GM18870 (cell line): ENCODE measurements around the gene RAET1E.
"Not testable (repeated sequence)": the region's sequence is repeated elsewhere in the genome, so short reads cannot be mapped to it uniquely, and the experiment has no call there.

ENCODE experiments used
- ATAC-seq: cut with Tn5 transposase; IDR thresholded peaks from one replicate; pipeline ENCODE4 v1.9.1; 2021; ENCODE audit warnings: moderate library complexity; ENCODE audit not compliant: unreplicated experiment

Gene RAET1E

DNA sequence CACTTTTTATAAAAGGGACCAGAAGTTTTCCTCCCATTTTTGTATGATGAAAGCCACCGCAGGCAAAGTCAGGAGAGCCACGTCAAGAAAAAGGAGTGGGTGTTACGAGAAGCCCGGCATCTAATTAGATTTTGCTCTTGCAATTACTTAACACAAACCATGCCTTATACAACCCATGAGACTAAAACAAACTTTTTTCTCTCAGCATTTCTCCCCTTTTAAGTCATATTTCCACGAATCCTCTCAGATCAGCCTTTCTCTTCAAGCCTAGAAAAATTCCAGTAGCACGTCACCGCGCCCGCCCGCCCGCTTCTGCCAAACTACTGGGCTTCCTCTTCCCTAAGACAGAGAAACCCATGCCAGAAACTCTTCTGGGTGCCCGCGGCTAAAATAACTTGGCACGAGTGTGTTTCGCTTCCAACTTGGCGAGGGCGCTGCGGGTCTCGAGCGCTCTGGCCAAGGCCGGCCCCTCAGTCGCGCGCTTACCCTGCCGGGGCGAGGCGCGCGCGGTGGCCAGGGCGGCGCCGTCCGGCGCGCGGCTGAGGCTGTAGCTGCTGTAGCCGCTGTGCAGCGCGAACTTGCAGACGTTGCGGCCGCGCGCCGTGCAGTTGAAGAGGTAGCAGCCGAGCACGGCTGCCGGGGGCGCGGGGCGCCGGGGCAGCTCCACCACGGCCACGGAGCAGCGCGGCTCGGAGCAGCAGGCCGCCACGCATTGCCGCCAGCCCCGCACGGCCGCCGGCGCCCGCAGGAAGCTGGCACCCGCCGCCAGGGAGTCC lies 34.8 kb downstream of the RAET1E start:
- ATAC-seq = no peak

DNA sequence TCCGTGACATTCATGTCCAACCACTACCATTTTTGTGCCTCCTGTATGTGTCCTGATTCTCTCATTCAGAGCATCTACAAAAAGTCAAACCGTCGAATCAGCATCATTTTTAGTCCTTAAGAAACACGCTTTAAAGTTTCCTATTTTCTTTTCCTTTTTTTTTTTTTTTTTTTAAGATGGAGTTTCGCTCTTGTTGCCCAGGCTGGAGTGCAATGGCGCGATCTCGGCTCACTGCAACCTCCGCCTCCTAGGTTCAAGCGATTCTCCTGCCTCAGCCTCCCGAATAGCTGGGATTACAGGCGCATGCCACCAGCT lies 35.5 kb downstream of the RAET1E start:
- ATAC-seq = not testable (repeated sequence)

- no peak for ATAC-seq
Measured at GRCh38 chr6:149861603-149862423, 36.1 kb downstream of the RAET1E start.

- no peak for ATAC-seq
Measured at GRCh38 chr6:149860834-149861602, 36.9 kb downstream of the RAET1E start.

GRCh38 chr6:149860513-149860833 lies 37.4 kb downstream of the RAET1E start:
- no peak for ATAC-seq

DNA sequence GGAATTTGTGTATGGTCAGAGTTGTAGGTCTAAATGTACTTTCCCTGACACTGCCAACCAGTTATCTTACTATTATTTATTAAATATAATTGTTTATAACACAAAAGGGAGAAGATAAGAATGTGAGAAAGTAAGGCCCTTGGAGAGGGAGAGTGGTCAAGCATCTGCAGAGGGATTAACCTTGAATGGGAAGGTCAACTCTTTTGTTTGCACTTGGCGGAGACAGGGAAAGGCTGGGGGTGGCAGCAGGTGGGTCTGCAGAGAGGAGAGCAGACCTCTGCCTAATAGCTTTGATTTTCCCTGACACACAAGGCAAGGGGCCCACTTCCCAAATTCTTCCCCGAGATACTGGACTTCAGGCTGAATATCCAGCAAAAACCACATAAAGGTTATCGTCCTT lies 38.0 kb downstream of the RAET1E start:
- no peak for ATAC-seq

- no peak for ATAC-seq
Measured at GRCh38 chr6:149859368-149859767, 38.5 kb downstream of the RAET1E start.

- no peak for ATAC-seq
Measured at GRCh38 chr6:149857541-149857940, 40.4 kb downstream of the RAET1E start.

GRCh38 chr6:149856256-149856994 lies 41.5 kb downstream of the RAET1E start:
- no peak for ATAC-seq

DNA sequence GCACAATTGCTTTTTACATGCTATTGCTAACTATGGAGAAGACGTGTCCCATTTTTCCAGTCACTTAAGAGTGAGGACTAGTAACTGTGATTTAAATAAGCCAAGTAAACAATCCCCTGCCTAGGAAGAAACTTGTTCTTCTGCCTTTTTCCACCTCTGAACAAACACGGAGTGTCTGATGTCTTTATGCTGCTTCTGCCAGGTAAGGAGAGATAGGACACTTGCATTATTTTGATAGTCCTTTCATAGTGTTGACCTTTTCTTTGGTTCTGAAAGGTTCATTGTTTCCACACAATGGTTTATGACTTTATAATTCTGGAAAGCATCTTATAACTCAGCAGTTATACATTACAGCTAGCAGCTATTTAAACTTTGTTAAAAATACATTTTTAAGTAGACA lies 42.2 kb downstream of the RAET1E start:
- no peak for ATAC-seq

DNA sequence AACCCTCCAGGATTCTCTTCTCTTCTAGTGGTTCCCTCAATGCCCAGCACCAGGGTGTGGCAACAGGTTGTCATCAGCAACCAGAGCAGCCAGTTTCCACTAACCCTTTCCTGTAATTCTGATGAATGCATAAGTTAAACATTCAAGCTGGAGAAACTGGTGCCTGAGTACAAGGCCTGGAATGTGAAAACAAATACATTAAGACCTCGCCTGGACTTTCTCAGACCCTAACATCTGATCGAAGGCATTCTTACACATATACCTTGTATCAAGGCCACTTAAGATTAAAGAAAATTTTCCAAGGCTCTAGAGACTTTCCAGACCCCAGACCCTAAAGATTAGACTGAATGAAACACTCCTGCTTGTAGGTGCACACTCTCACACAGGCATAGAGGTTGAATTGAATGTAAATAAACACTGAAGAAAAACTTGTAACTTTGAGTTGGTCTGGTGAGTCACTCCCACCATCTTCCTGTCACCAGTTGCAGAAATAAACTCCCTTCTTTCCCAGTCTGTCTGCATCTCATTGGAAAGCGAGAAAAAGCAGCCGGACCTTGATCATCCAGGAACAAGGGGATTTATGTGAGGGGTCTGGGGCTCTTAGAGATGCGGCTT lies 42.8 kb downstream of the RAET1E start:
- no peak for ATAC-seq

GRCh38 chr6:149854532-149854931 lies 43.4 kb downstream of the RAET1E start:
- ATAC-seq = no peak

DNA sequence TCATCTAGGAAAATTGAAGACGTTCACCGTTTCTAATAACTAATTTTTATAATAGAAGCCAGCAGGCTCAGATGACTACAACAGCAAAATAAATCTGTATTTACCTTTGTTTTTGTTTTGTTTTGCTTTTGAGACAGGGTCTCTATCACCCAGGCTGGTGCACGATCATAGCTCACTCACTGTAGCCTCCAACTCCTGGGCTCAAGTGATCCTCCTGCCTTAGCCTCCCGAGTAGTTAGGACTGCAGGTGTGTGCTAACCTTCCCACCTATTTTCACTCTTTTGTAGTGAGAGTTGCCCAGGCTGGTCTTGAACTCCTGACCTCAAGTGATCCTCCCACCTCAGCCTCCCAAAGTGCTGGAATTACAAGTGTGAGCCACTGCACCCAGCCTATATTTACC lies 43.9 kb downstream of the RAET1E start:
- not testable (repeated sequence) for ATAC-seq

GRCh38 chr6:149852881-149853280 lies 45.0 kb downstream of the RAET1E start:
- no peak for ATAC-seq

DNA sequence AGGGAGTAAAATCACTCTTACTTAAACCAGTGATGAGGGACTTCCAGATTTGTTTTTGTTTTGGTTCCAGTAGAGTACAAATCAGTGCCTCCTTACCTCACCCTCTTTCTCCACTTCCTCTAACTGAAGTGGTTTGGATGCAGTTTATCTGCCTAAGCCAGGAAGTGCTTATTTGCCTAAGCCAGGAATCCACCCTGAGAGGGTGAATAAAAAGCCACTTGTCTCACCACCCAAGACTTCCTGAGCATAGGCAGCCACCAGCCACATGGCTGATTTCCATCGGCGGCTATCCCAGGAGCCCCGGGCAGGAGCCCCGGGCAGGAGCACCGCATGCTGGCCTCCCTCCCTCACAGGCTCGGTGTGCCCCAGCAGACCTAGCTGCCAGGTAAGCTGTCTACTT lies 45.7 kb downstream of the RAET1E start:
- ATAC-seq = no peak

- no peak for ATAC-seq
Measured at GRCh38 chr6:149851461-149852110, 46.3 kb downstream of the RAET1E start.

DNA sequence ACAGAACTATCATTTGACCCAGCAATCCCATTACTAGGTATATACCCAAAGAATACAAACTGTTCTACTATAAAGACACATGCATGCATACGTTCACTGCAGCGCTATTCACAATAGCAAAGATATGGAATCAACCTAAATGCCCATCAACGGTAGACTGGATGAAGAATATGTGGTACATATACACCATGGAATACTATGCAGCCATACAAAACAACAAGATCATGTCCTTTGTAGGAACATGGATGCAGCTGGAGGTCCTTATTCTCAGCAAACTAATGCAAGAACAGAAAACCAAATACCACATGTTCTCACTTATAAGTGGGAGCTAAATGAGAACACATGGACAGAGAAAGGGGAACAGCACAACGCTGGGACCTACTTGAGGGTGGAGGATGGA lies 49.6 kb downstream of the RAET1E start:
- ATAC-seq = not testable (repeated sequence)
